ENCODE results near the gene SPRING1. TPM values are rescaled to one million over a fixed set of nuclear protein-coding genes. Genes with fewer than 3 reads are reported as not detected.
"Not testable (repeated sequence)": the region's sequence is repeated elsewhere in the genome, so short reads cannot be mapped to it uniquely, and the experiment has no call there.

Gene SPRING1, protein sequence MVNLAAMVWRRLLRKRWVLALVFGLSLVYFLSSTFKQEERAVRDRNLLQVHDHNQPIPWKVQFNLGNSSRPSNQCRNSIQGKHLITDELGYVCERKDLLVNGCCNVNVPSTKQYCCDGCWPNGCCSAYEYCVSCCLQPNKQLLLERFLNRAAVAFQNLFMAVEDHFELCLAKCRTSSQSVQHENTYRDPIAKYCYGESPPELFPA
- total RNA-seq, result 33.8 and 36.6 TPM in 2 replicates

DNA sequence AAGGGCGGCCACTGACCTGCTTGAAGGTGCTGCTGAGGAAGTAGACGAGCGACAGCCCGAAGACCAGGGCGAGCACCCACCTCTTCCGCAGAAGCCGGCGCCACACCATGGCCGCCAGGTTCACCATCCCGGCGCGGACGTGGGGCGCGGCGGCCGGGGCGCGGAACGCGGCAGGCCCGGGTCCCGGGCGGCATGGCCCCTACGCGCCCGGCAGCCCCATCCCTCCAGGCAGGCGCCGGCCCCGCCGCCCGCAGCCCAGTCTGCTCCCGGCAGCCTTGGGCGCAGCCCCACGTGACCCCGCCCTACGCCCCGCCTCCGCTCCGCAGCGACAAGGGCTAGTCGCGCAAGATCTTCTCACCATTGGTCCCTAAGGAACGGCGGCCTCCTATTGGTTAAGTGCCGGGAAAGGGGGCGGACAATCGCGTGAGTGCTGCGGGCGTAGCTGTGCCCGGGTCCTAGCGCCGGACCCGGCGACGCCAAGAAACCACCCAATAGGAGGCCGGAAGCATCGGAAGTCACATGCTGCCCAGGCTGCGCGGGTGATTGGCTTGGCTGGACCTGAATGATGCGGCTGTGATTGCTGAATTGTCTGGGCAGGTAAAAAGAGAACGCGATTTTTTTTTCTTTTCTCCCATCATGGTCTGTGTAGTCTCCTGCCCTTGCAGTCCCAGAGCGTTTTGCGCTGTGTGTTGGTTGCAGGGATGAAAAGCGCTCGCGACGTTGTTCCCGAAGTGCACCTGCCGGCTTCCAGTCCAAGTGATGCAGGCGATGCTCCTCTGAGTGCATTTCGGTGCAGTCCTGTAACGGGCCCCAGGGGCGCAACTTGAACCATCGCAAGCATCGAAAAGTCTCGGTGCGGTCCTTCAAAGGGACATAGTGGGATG lies at the start of gene SPRING1, which contains the start of gene RNFT2:
Gene SPRING1 (minus strand): TSS at position 296 of the 884 bp plus-strand sequence. CDS start 169 bp downstream, at position 127.
Gene RNFT2 (plus strand): TSS at position 542 of the 884 bp plus-strand sequence. CDS start 2,183 bp downstream, outside the sequence.
- DNase-seq (ENCODE audit: extremely low read depth, low read depth, low spot score), result peak; percentile 85

DNA sequence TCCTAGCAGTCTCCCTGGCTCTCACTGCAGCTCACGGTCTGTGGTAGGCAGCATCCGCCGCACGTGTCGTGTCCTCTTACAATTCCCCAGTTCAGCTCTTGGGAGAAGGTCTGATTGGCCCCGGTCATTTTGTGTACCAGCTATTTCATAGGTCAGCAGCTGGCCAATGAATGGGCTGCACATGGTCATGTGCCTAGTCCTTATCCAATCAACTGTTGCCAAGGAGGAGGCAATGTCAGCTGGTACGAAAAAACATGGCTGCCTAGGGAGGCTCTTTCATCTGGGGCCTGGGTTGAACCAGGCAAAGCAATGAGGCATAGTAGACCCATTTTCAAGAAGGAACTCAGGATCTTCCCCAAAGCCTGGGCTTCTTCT lies 46.4 kb upstream of the SPRING1 start:
- no peak for DNase-seq (ENCODE audit: extremely low read depth, low read depth, low spot score)

DNA sequence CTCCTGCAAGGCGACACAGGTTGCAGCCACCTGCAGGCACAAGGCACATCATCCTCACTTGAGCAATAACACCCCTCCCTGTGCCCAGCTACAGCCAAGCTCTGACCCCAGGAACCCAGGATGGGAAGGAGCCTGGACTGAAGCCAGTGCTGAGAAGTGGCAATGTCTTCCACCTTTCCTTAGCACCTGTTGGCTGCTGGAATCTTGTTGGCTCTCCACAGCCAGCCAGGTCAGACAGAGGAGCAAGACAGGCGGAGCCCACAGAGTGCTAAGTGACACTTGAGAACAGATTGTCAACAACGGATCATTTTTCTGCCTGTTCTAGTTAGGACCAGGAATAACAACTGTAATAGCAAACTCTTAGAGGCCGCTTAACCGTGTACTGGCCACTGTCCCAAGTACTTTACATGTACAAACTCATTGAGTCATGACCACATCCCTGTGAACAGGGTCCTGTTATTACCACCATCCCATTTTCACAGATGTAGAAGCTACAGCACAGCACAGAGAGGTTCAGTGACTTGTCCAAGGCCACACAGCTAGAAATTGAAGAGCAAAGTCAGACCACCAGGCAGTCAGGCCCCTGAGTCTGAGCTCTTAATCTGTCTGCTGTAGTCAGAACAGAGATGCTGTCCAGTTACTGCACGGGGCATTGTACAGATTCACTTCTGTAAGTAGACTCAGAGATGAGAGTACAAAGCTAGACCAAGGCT lies 45.8 kb upstream of the SPRING1 start:
- DNase-seq (ENCODE audit: extremely low read depth, low read depth, low spot score), result no peak

DNA sequence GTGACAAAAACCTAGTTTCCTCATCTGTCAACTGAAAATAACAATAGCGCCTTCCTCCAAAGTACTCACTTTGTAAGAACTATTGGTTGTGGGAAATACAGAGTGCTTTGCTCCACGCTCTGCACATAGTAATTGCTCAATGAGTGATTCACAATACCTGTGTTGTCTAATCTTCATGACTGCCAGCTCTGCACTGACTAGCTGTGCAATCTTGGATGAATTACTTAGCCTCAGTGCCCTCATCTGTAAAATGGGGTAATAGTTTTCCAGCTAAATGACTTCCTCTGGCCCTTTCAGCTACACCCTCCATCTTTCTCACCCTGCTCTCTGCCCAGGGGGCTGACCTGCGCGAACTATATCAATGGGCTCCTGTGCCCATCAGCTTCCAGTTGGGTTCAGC lies 43.1 kb upstream of the SPRING1 start:
- DNase-seq (ENCODE audit: extremely low read depth, low read depth, low spot score), result no peak

DNA sequence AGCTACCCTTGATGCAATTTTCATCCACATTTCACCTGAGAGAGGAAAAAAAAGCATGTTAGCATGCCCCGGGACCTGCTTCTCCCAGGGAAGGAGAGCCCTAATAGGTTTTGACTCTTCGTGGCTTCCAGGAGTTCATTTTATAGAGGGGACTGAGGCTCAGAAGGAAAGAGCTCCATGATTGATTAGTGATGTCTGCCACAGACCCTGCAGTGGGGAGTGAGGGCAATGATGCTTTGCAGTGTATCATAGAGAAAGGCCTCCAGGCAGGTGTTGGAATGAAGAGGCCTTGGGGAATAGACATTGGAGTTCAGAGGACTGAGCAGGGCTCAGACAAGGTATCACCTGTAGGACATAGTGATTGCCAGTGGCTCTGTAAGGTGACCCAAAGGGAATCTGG lies 41.7 kb upstream of the SPRING1 start:
- DNase-seq (ENCODE audit: extremely low read depth, low read depth, low spot score), result no peak

GRCh38 chr12:116777245-116777644 lies 39.4 kb upstream of the SPRING1 start:
- no peak for DNase-seq (ENCODE audit: extremely low read depth, low read depth, low spot score)

- no peak for DNase-seq (ENCODE audit: extremely low read depth, low read depth, low spot score)
Observed at GRCh38 chr12:116774020-116774419, 36.2 kb upstream of the SPRING1 start.

- peak; percentile 62 for DNase-seq (ENCODE audit: extremely low read depth, low read depth, low spot score)
Observed at GRCh38 chr12:116773276-116773731, 35.4 kb upstream of the SPRING1 start.

- no peak for DNase-seq (ENCODE audit: extremely low read depth, low read depth, low spot score)
Observed at GRCh38 chr12:116771651-116772050, 33.8 kb upstream of the SPRING1 start.

DNA sequence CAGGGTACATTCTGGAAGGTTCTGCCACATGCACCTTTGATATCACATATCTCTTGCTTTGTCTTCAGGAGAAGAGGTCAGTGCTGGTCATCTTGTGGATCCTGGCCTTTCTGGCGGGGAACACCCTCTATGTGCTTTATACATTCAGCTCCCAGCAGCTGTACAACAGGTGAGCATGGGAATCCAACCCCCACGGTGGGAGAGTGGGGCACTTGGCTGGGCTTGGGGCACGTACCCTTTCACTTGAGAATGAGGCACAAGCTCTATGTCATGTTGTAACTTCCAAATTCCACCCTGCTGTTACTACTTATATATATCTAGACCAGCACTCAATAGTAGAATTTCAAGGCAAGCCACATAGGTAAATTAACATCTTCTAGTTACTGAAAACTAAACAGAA lies 28.9 kb upstream of the SPRING1 start:
- DNase-seq (ENCODE audit: extremely low read depth, low read depth, low spot score), result no peak

DNA sequence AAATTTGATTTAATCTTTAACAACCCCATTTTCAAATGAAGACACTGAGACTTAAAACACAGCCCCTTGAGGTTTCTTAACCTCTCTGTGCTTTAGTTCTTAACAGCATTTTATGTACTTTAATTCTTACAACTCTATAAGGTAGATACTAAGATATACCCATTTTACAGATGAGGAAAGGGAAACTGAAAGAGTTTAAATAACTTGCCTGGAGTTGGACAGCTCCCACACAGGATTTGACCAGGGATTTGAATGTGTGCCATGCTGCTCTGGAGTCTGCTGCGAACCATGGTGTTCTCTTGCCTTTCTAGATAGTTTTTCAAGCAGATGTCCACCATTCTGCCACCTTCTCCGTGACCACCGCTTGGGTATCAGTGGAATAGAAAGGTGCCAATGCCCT lies 28.4 kb upstream of the SPRING1 start:
- no peak for DNase-seq (ENCODE audit: extremely low read depth, low read depth, low spot score)

GRCh38 chr12:116765271-116765670 lies 27.4 kb upstream of the SPRING1 start:
- DNase-seq (ENCODE audit: extremely low read depth, low read depth, low spot score), result no peak

DNA sequence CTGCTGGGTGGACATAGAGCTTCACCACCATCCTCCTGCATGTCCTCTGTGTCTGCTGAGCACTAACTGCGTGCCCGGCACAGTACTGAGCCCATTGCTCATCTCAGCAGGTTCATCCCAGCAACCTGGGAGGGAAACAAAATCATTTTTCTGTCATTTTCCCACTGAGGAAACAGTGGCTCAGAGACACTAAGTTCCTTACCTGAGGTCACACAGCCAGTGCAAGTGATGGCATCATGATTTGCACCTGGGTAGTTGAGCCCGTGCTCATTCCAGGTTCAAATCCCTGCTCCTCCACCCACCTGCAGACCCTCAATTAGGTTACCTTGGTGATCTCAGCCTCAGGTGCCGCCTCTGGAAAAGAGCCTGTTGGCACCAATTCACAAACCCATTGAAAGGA lies 23.6 kb upstream of the SPRING1 start:
- no peak for DNase-seq (ENCODE audit: extremely low read depth, low read depth, low spot score)

DNA sequence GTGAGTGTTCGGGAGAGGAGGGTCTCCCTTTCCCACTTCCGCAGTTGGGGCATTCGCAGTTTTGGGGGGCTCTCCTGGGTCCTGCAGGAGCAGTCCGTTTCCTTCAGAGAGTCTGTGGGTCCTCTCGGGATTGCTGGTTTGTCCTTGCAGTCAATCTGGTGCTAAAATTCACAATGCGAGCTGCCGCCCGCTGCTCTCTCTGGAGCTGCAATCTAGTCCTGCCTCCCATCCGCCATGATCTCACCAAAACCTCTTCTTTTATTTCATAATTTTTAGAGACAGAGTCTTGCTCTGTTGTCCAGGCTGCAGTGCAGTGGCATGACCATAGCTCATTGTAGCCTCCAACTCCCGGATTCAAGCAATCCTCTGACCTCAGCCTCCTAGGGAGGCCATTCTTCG lies 22.8 kb upstream of the SPRING1 start:
- no peak for DNase-seq (ENCODE audit: extremely low read depth, low read depth, low spot score)

DNA sequence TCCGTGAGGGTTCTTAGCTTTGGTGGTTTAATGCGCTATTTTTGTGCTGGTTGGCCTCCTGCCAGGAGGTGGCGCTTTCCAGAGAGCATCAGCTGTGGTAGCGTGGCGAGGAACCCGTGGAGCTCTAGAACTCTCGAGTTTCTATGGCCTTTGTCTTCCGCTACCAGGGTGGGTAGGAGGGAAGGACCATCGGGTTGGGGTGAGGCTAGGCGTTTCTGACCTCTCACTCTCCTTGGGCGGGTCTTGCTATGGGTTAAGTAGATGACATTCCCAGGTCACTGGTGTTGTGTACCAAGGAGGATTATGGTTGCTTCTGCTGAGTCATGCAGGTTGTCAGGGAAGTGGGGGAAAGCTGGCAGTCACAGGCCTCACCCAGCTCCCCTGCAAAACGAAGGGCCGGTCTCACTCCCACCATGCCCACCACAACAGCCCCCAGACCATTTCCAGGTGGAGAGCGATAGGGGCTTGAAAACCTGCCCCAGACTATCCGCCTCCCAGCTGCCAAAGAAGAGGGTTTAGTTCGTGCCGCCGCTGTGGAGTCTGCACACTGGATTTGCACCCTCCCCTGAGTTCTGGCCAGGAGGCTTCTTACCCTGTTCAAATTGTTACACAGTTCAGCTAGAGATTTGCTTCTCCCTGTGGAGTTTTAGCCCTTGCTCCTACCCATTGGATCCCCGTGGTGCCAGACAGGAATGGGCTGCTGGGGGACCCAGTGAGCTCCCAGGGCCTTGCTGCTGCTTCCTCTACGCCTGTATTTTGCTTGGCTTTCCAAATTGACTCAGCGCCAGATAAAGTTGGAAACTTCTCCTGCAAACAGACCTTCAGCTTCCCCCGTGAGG lies 22.1 kb upstream of the SPRING1 start:
- DNase-seq (ENCODE audit: extremely low read depth, low read depth, low spot score), result no peak

DNA sequence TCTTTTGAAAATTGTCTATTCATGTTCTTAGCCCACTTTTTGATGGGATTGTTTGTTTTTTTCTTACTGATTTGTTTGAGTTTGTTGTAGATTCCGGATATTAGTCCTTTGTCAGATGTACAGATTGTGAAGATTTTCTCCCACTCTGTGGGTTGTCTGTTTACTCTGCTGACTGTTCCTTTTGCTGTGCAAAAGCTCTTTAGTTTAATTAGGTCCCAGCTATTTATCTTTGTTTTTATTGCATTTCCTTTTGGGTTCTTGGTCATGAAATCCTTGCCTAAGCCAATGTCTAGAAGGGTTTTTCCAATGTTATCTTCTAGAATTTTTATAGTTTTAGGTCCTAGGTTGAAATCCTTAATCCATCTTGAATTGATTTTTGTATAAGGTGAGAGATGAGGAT lies 16.9 kb upstream of the SPRING1 start:
- not testable (repeated sequence) for DNase-seq (ENCODE audit: extremely low read depth, low read depth, low spot score)

DNA sequence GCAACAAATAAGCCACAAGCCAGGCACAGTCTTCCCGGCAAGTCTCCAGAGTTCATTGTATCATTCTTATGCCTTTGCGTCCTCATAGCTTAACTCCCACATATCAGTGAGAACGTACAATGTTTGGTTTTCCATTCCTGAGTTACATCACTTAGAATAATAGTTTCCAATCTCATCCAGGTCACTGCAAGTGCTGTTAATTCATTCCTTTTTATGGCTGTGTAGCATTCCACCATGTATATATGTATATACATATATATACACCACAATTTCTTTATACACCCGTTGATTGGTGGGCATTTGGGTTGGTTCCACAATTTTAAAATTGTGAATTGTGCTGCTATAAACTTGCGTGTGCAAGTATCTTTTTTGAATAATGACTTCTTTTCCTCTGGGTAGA lies 16.2 kb upstream of the SPRING1 start:
- not testable (repeated sequence) for DNase-seq (ENCODE audit: extremely low read depth, low read depth, low spot score)

DNA sequence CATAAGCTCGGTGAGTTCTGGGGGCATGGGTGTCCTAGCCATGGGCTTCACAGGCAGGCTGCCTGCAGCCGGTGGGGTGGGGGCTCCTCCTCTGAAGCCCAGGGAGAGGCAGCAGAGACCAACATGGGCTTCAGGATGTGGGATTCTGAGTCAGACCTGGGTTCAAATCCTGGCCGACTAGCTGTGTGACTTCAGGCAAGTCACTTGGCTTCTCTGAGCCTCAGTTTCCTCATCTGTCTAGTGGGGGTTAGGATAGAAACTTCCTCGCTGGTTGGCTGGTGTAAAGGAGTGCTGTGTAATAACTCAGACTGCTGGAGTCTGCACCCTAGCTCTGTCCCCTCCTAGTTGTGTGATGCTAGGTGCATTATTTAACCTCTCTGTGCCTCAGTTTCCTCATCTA lies 12.4 kb upstream of the SPRING1 start:
- DNase-seq (ENCODE audit: extremely low read depth, low read depth, low spot score), result no peak

DNA sequence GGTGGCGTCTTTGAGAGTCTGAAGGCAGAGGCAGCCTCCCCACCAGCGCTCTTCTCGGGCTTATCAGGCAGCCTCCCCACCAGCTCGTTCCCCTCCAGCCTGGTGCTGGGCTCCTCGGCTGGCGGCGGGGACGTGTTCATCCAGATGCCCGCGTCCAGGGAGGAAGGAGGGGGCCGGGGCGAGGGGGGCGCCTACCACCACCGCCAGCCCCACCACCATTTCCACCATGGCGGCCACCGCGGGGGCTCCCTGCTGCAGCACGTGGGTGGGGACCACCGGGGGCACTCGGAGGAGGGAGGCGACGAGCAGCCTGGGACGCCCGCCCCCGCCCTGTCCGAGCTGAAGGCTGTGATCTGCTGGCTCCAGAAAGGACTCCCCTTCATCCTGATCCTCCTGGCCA lies 12.0 kb upstream of the SPRING1 start:
- no peak for DNase-seq (ENCODE audit: extremely low read depth, low read depth, low spot score)

DNA sequence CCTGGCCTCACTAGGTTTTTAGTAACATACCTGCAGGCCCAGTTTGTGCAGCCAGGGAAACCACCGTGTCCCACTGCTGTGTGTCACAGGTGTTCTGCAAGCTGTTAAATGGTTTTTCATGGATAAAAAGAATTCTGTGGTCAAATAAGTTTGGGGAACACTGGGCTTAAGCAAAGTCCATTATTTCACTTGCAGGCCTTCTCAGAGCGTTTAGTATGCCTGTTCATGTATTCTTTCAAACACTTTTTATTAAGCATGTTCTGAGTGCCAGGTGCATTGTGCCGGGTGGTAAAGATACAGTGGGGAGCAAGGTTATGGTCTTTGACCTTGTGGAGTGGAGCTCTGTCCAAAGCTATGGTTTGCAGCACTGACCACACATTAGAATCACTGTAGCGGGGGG lies 7.7 kb upstream of the SPRING1 start:
- DNase-seq (ENCODE audit: extremely low read depth, low read depth, low spot score), result no peak

Measured in glomerular endothelial cell (primary cell).